NCI-H82 (cell line): Measurements from ENCODE around the gene STON1.
"Not testable (repeated sequence)": the region's sequence is repeated elsewhere in the genome, so short reads cannot be mapped to it uniquely, and the experiment has no call there.

Experiments
- DNase-seq: peaks from one replicate; lab custom pipeline; 2025; lab: John Stamatoyannopoulos, UW

STON1 gene

GRCh38 chr2:48529194-48529593 lies 760 bp upstream of the STON1 start:
- peak; percentile 90 for DNase-seq

- no peak for DNase-seq
Observed at GRCh38 chr2:48529676-48530032, 300 bp upstream of the STON1 start.

GRCh38 chr2:48531141-48531648 lies 1.2 kb downstream of the STON1 start:
- DNase-seq = peak; percentile 67

GRCh38 chr2:48532174-48532573 lies 2.2 kb downstream of the STON1 start:
- DNase-seq = no peak

- DNase-seq = no peak
Observed at GRCh38 chr2:48532824-48533223, 2.9 kb downstream of the STON1 start.

- DNase-seq = no peak
Observed at GRCh38 chr2:48534781-48535180, 4.8 kb downstream of the STON1 start.

- DNase-seq = peak; percentile 75
Observed at GRCh38 chr2:48540237-48540935, 10.4 kb downstream of the STON1 start.

- DNase-seq = no peak
Observed at GRCh38 chr2:48541666-48542389, 11.9 kb downstream of the STON1 start.

- DNase-seq = no peak
Observed at GRCh38 chr2:48543895-48544294, 13.9 kb downstream of the STON1 start.

- DNase-seq = peak; percentile 39
Observed at GRCh38 chr2:48545244-48545643, 15.3 kb downstream of the STON1 start.

GRCh38 chr2:48548840-48549239 lies 18.9 kb downstream of the STON1 start:
- no peak for DNase-seq

- DNase-seq = no peak
Observed at GRCh38 chr2:48549972-48550371, 20.0 kb downstream of the STON1 start.

GRCh38 chr2:48551548-48551947 lies 21.6 kb downstream of the STON1 start:
- DNase-seq = no peak

- not testable (repeated sequence) for DNase-seq
Observed at GRCh38 chr2:48555071-48555470, 25.1 kb downstream of the STON1 start.

- peak; percentile 77 for DNase-seq
Observed at GRCh38 chr2:48558456-48558855, 28.5 kb downstream of the STON1 start.

GRCh38 chr2:48560546-48561209 lies 30.7 kb downstream of the STON1 start:
- no peak for DNase-seq

GRCh38 chr2:48562281-48562680 lies 32.3 kb downstream of the STON1 start:
- DNase-seq = no peak

- DNase-seq = no peak
Observed at GRCh38 chr2:48566592-48567310, 36.8 kb downstream of the STON1 start.

- no peak for DNase-seq
Observed at GRCh38 chr2:48567671-48568070, 37.7 kb downstream of the STON1 start.

GRCh38 chr2:48568547-48568946 lies 38.6 kb downstream of the STON1 start:
- DNase-seq = no peak

- no peak for DNase-seq
Observed at GRCh38 chr2:48569433-48569832, 39.5 kb downstream of the STON1 start.

- peak; percentile 15 for DNase-seq
Observed at GRCh38 chr2:48572816-48573215, 42.9 kb downstream of the STON1 start.
